Adrenal gland (tissue), 12 donors: ENCODE measurements around the gene ZNF354B. TPM values are rescaled to one million over a fixed set of nuclear protein-coding genes. Genes with fewer than 3 reads are reported as not detected.
A peak's percentile ranks its signal among the peaks of the same experiment; 100 is the strongest.
"Not testable (repeated sequence)": the region's sequence is repeated elsewhere in the genome, so short reads cannot be mapped to it uniquely, and the experiment has no call there.

Experiments
- DNase-seq, 7 donors: peaks; one replicate each; pipeline ENCODE4 v3.0.0-alpha.2; 2019 to 2020
- H3K27ac ChIP-seq, 5 donors: fragments of 200-600 bp; sonication (generic) in 4 of 5; 1 replicate in 3 of 5; 2 replicates in 2 of 5; pipeline versions ENCODE4 v1.5.1 to v1.8.0; 2016 to 2020; ENCODE audit warnings: mild to moderate bottlenecking in 1 of 5
- H3K27me3 ChIP-seq: fragments of 200-600 bp; 2 replicates; pipeline ENCODE4 v1.8.0; 2021
- H3K36me3 ChIP-seq, 2 donors: fragments of 200-600 bp; replicated peaks in 1 of 2; 1 replicate in 1 of 2; 2 replicates in 1 of 2; pipeline versions ENCODE4 v1.5.1 to v1.8.0; 2018 to 2022
- H3K4me1 ChIP-seq, 2 donors: fragments of 200-600 bp; replicated peaks in 1 of 2; 1 replicate in 1 of 2; 2 replicates in 1 of 2; pipeline versions ENCODE4 v1.5.1 to v1.8.0; 2018 to 2021
- H3K4me3 ChIP-seq, 4 donors: fragments of 200-600 bp; sonication (generic) in 3 of 4; one replicate each; pipeline ENCODE4 v1.5.1; 2016 to 2018
- H3K9me3 ChIP-seq, 3 donors: fragments of 200-600 bp; sonication (generic) in 1 of 3; replicated peaks in 1 of 3; 1 replicate in 2 of 3; 2 replicates in 1 of 3; pipeline versions ENCODE4 v1.5.1 to v1.8.0; 2016 to 2021
- POLR2A ChIP-seq, 2 donors: fragments of 450-650 bp; IDR thresholded peaks; one replicate each; pipeline ENCODE4 v1.6.1; 2017; ENCODE audit warnings: antibody characterized with exemption in 2 of 2, mild to moderate bottlenecking in 2 of 2, moderate library complexity in 1 of 2
- WGBS, 4 donors: extraction: QIAGEN DNeasy Blood & Tissue Kit in 2 of 4; methylation state at CpG; one replicate each; pipeline versions ENCODE4 v1.1.5 to v1.1.7; 2013 to 2017; 5-methylcytosine and 5-hydroxymethylcytosine counted together
- intact Hi-C, 2 donors: fragments of 100-400 bp; cut with DNase I; formaldehyde crosslinking; loops; one replicate each; pipeline versions ENCODE4 v1.14.1 to v1.15.0; 2022 to 2023
- polyA plus RNA-seq, 3 donors: library from polyadenylated mRNA; stranded (reverse); fragments of 200-250 nt in 2 of 3; fragments of 350-450 nt in 1 of 3; fragmentation: Illumina TruSeq in 1 of 3; extraction: RNeasy Lipid Tissue Mini Kit (QIAGEN cat#74804) in 1 of 3; gene quantifications; one replicate each; pipeline ENCODE4 v1.2.3, GENCODE V29; 2013 to 2014
- total RNA-seq, 9 donors: library from RNA; depleted of rRNA in 4 of 9; stranded (reverse); fragments of >200 nt in 4 of 9; fragments of 120-200 nt in 1 of 9; fragmentation: NEBNext Ultra II Directional in 1 of 9; extraction: Animal tissue kit (Norgen Biotek cat#: 25700) in 1 of 9; gene quantifications; one replicate each; pipeline versions ENCODE4 v1.1.0 to v1.2.4, GENCODE V29; 2013 to 2023
- TF ChIP-seq, protein P1 (sequence below), 6 experiments: fragments of 450-650 bp in 4 of 6; fragments of 200-600 bp in 2 of 6; sonication (generic) in 1 of 6; IDR thresholded peaks; 1 replicate in 5 of 6; 2 replicates in 1 of 6; pipeline versions ENCODE4 v1.5.1 to v1.8.0; 2016 to 2021; ENCODE audit warnings: antibody characterized with exemption in 6 of 6, mild to moderate bottlenecking in 2 of 6, moderate library complexity in 1 of 6
- donor health status: healthy with polysubstance abuse.
- donor health status: Bipolar disorder and iron deficiency.
- donor health status: DM: yes; HTN: yes; CAD: no.
- donor health status: DM: no; HTN: no; CAD: no.
- donor health status: DM: no; HTN: no; CAD: no.
- donor health status: DM: yes; HTN: yes; CAD: no.

ZNF354B gene
- total and polyA plus RNA-seq, 12 donors: 2.7 to 20.9 (median 12.2) TPM

DNA sequence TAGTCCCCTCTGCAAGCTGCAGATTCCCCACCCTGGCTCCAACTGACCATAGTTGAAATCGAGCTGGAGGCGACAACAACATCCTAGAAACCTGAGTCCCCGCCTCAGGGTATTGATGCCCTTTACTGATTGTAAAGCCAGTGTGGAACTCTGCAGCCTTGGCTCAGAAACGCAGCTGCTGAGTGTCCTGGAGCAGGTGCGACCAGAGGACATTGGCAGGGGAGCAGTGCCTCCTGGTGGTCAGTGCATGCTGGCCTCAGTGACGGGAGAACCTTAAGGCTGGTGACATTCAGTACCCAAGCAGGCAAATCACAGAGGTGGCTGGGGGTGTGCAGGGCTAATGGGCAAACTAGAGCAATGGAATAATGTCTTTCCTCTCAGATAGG is 20.4 kb upstream of the ZNF354B start:
- Histone ChIP-seq H3K4me1 (no peaks in the 10 kb centered on the region), H3K36me3 (no peaks in the 10 kb centered on the region), H3K4me3 (no peak overlapping the region), H3K27me3 (no peaks in the 10 kb centered on the region), H3K9me3 (no peaks in the 10 kb centered on the region), H3K27ac (no peak overlapping the region)
- DNase-seq: peak; percentile 22 to 77 (median 46)
- TF ChIP-seq, protein P1, sequence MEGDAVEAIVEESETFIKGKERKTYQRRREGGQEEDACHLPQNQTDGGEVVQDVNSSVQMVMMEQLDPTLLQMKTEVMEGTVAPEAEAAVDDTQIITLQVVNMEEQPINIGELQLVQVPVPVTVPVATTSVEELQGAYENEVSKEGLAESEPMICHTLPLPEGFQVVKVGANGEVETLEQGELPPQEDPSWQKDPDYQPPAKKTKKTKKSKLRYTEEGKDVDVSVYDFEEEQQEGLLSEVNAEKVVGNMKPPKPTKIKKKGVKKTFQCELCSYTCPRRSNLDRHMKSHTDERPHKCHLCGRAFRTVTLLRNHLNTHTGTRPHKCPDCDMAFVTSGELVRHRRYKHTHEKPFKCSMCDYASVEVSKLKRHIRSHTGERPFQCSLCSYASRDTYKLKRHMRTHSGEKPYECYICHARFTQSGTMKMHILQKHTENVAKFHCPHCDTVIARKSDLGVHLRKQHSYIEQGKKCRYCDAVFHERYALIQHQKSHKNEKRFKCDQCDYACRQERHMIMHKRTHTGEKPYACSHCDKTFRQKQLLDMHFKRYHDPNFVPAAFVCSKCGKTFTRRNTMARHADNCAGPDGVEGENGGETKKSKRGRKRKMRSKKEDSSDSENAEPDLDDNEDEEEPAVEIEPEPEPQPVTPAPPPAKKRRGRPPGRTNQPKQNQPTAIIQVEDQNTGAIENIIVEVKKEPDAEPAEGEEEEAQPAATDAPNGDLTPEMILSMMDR (IDR thresholded peaks at IDR 0.05): peak; percentile 19 to 58 (median 44)
- no peak for TF ChIP-seq POLR2A (IDR thresholded peaks at IDR 0.05)
- intact Hi-C loops: loop anchor here in 1 of 2 donors (10.0 kb wide), 1 partner anchor 555 kb away; no protein-coding TSS in a partner anchor
- 18 to 76% (median 26%) methylated on average over 4 to 6 of the region's 6 CpGs for WGBS, 4 donors

DNA sequence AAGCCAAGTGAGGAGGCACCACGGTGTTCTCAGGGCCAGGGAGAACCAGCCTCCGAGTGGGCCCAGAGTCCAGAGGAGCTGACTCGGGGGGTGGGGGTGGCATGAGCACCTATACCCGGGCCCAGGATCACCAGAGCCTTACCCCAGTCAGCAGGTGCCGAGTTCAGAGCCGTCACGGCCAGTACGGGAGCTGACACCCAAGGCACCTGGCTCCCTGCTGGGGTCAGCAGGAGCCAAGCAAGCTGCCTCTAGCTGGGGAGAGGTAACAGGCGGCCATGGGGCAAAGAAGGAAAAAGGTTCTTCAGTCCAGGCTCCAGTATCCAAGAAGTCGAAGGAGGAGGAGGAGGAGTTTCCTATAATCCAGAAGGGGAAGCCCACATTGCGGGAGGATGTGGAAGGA is 19.4 kb upstream of the ZNF354B start:
- 72 to 90% (median 83%) methylated on average over 7 to 11 of the region's 11 CpGs for WGBS, 4 donors
- intact Hi-C loops, H3K27ac ChIP-seq, DNase-seq, H3K27me3 ChIP-seq, H3K36me3 ChIP-seq, H3K4me3 ChIP-seq, H3K9me3 ChIP-seq, H3K4me1 ChIP-seq: not testable (repeated sequence)

DNA sequence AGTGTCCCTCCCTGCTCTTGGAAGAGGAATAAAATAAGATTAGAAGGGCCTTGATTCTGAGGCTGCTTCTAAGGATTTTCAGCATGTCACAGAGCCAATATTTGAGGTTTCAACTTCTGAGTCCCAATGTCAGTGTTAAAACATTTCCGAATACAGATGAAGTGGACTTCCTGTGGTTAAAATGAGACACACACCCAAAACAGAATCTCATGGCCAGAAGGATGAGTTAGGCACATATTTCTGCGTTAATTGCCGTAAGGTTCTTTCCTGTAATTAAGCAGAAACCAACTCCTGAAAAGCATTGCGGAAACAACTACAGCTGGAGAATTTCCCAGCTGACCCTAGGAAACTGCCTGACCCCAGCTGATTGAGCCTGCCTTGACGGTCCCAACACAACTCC is 10.4 kb upstream of the ZNF354B start:
- WGBS, 4 donors: 60 to 78% (median 76%) methylated on average over 5 of the region's 5 CpGs
- Histone ChIP-seq H3K36me3 (no peaks in the 10 kb centered on the region), H3K27ac (no peak overlapping the region), H3K27me3 (no peaks in the 10 kb centered on the region), H3K9me3 (no peaks in the 10 kb centered on the region), H3K4me1 (no peaks in the 10 kb centered on the region), H3K4me3 (no peak overlapping the region)
- no peak for DNase-seq
- intact Hi-C loops: no loop called here
- TF ChIP-seq, protein P1 (IDR thresholded peaks at IDR 0.05): no peak
- TF ChIP-seq POLR2A (IDR thresholded peaks at IDR 0.05): no peak

DNA sequence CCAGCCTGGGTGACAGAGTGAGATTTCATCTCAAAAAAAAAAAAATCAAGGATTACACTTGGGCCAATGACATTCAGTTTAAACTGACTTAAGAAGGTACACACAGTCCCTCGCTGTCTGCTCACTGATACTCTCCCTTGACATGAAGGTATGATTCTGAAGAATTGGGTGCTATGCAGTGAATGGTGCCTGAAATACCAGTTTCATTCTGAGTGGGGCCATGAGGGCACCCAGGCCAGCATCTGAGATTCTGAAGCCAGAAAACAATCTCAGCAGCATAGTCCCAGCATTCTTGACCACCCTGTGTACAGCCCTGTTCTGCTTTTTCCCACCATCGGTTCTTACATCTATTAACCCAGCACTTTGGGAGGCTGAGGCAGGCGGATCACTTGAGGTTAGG is 7.8 kb upstream of the ZNF354B start:
- H3K4me1 ChIP-seq: no peaks in the 10 kb centered on the region
- WGBS, 4 donors: 81 to 98% (median 89%) methylated on average over 3 of the region's 3 CpGs
- intact Hi-C loops: loop anchor here in 1 of 2 donors (10.0 kb wide), 1 partner anchor 117 kb away; the partner anchor contains the start of gene ZNF354A
- H3K27me3 ChIP-seq: no peaks in the 10 kb centered on the region
- H3K36me3 ChIP-seq: no peaks in the 10 kb centered on the region
- no peak overlapping the region for H3K4me3 ChIP-seq
- no peaks in the 10 kb centered on the region for H3K9me3 ChIP-seq
- TF ChIP-seq, protein P1 (IDR thresholded peaks at IDR 0.05): no peak
- no peak for TF ChIP-seq POLR2A (IDR thresholded peaks at IDR 0.05)
- no peak overlapping the region for H3K27ac ChIP-seq
- DNase-seq: no peak

DNA sequence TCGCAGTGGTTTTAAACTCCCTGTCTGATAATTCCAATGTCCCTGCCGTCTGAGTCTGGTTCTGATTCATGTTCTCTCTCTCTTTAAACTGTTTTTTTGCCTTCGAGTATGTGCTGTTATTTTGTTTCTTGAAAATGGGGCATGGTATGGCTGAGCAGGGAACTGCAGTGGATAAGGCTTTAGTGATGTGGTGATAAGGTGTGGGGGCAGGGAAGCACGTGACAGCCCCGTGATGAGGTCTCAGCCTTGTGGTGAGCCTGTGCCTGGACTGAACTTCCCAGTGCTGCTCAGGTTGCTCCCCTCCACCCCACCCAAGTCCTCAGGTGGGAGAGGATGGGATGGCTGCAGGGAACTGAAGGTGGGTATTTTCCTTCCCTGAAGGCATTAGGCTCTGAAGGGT is 5.5 kb upstream of the ZNF354B start:
- no peaks in the 10 kb centered on the region for H3K9me3 ChIP-seq
- intact Hi-C loops: loop anchor here in 1 of 2 donors (10.0 kb wide), 1 partner anchor 119 kb away; the partner anchor contains the start of gene ZNF354A
- no peaks in the 10 kb centered on the region for H3K4me1 ChIP-seq
- no peaks in the 10 kb centered on the region for H3K27me3 ChIP-seq
- H3K4me3 ChIP-seq: no peak overlapping the region
- no peak overlapping the region for H3K27ac ChIP-seq
- H3K36me3 ChIP-seq: no peaks in the 10 kb centered on the region
- no peak for DNase-seq
- TF ChIP-seq, protein P1 (IDR thresholded peaks at IDR 0.05): no peak
- no peak for TF ChIP-seq POLR2A (IDR thresholded peaks at IDR 0.05)
- WGBS, 4 donors: 44 to 55% (median 47%) methylated on average over 5 of the region's 5 CpGs

DNA sequence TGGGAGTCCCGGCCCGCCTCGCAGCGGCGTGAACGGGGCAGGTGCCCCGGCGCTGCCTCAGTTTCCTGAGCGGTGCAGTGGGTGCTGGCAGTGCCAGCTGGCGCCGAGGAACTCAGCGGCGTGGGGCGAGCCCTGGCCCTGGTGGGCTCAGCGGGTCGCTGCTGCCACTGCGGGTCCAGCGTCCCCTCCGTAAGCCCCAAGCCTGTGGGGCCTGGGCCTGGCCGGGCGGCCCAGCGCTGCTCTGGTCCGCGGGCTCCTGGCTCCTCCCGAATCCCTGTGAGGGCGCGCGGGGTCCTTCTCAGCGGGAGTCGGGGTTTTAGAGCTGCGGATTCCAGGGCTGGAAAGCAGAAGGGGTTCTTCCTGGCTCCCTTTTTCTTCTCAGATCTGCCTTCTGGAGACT is 862 bp downstream of the ZNF354B start:
- Histone ChIP-seq H3K27ac (peak overlapping the region in 2 of 5 donors; percentile 87 to 93), H3K4me3 (peak overlapping the region in 2 of 4 donors; percentile 71 to 93)
- H3K4me1 ChIP-seq, H3K9me3 ChIP-seq, H3K27me3 ChIP-seq, intact Hi-C loops, H3K36me3 ChIP-seq, DNase-seq: not testable (repeated sequence)
- WGBS, 4 donors: 0% methylated on average over 6 of the region's 31 CpGs; no CpG with 5 or more reads in 3 of the 4 donors
